ENCODE results near the gene GIGYF2.
"Not testable (repeated sequence)": the region's sequence is repeated elsewhere in the genome, so short reads cannot be mapped to it uniquely, and the experiment has no call there.

Gene GIGYF2

GRCh38 chr2:232697059-232697806, at the start of gene GIGYF2:
Gene GIGYF2, plus strand, starts transcription at chr2:232697331. Its CDS starts 37,867 bp downstream, at chr2:232735198.
- DNase-seq = peak; percentile 92

- no peak for DNase-seq
Observed at GRCh38 chr2:232649033-232649432, 48.1 kb upstream of the GIGYF2 start.

GRCh38 chr2:232652505-232652851, 44.7 kb upstream of the GIGYF2 start:
- no peak for DNase-seq

- DNase-seq = no peak
Observed at GRCh38 chr2:232653441-232653840, 43.7 kb upstream of the GIGYF2 start.

- DNase-seq = no peak
Observed at GRCh38 chr2:232655392-232655791, 41.7 kb upstream of the GIGYF2 start.

- DNase-seq = no peak
Observed at GRCh38 chr2:232658217-232658785, 38.8 kb upstream of the GIGYF2 start.

GRCh38 chr2:232659359-232659758, 37.8 kb upstream of the GIGYF2 start:
- no peak for DNase-seq

GRCh38 chr2:232662486-232663260, 34.5 kb upstream of the GIGYF2 start:
- DNase-seq = no peak

- DNase-seq = no peak
Observed at GRCh38 chr2:232666051-232666805, 30.9 kb upstream of the GIGYF2 start.

GRCh38 chr2:232667989-232668583, 29.0 kb upstream of the GIGYF2 start:
- DNase-seq = no peak

- no peak for DNase-seq
Observed at GRCh38 chr2:232668805-232669444, 28.2 kb upstream of the GIGYF2 start.

- no peak for DNase-seq
Observed at GRCh38 chr2:232672588-232672987, 24.5 kb upstream of the GIGYF2 start.

- DNase-seq = no peak
Observed at GRCh38 chr2:232674491-232674890, 22.6 kb upstream of the GIGYF2 start.

GRCh38 chr2:232675381-232675780, 21.8 kb upstream of the GIGYF2 start:
- DNase-seq = no peak

GRCh38 chr2:232680006-232680405, 17.1 kb upstream of the GIGYF2 start:
- DNase-seq = no peak

GRCh38 chr2:232681527-232681926, 15.6 kb upstream of the GIGYF2 start:
- DNase-seq = no peak

- DNase-seq = no peak
Observed at GRCh38 chr2:232683368-232683767, 13.8 kb upstream of the GIGYF2 start.

GRCh38 chr2:232685391-232685790, 11.7 kb upstream of the GIGYF2 start:
- not testable (repeated sequence) for DNase-seq

- DNase-seq = no peak
Observed at GRCh38 chr2:232687382-232688160, 9.6 kb upstream of the GIGYF2 start.

GRCh38 chr2:232688201-232688600, 8.9 kb upstream of the GIGYF2 start:
- no peak for DNase-seq

GRCh38 chr2:232689152-232689910, 7.8 kb upstream of the GIGYF2 start:
- DNase-seq = no peak
